ENCODE results near the gene PPP1R3D. TPM values are rescaled to one million over a fixed set of nuclear protein-coding genes. Genes with fewer than 3 reads are reported as not detected.
A peak's percentile ranks its signal among the peaks of the same experiment; 100 is the strongest.

The PPP1R3D gene
- total RNA-seq, 1 donor from 2014 or later, result 16.9 TPM

GRCh38 chr20:59948828-59949720, 9.0 kb upstream of the PPP1R3D start:
- DNase-seq (ENCODE audit: low spot score), result peak; percentile 28

GRCh38 chr20:59948212-59948611, 8.1 kb upstream of the PPP1R3D start:
- no peak for DNase-seq (ENCODE audit: low spot score)

- DNase-seq (ENCODE audit: low spot score), result no peak
These were observed 7.3 kb upstream of the PPP1R3D start for GRCh38 chr20:59947376-59947775.

- no peak for DNase-seq (ENCODE audit: low spot score)
These were observed 5.6 kb upstream of the PPP1R3D start for GRCh38 chr20:59945731-59946130.

- DNase-seq (ENCODE audit: low spot score), result no peak
These were observed 5.1 kb upstream of the PPP1R3D start for GRCh38 chr20:59945175-59945574.

GRCh38 chr20:59944726-59945125, 4.6 kb upstream of the PPP1R3D start:
- DNase-seq (ENCODE audit: low spot score), result no peak

- DNase-seq (ENCODE audit: low spot score), result no peak
These were observed 2.1 kb upstream of the PPP1R3D start for GRCh38 chr20:59942245-59942644.

- DNase-seq (ENCODE audit: low spot score), result no peak
These were observed 820 bp upstream of the PPP1R3D start for GRCh38 chr20:59940956-59941294.

- DNase-seq (ENCODE audit: low spot score), result no peak
These were observed 301 bp downstream of the PPP1R3D start for GRCh38 chr20:59939879-59940128.

GRCh38 chr20:59939052-59939878, 840 bp downstream of the PPP1R3D start:
- DNase-seq (ENCODE audit: low spot score), result no peak

- no peak for DNase-seq (ENCODE audit: low spot score)
These were observed 1.4 kb downstream of the PPP1R3D start for GRCh38 chr20:59938696-59939051.

- DNase-seq (ENCODE audit: low spot score), result no peak
These were observed 1.9 kb downstream of the PPP1R3D start for GRCh38 chr20:59938221-59938620.

GRCh38 chr20:59937150-59937549, 3.0 kb downstream of the PPP1R3D start:
- no peak for DNase-seq (ENCODE audit: low spot score)

GRCh38 chr20:59936409-59936808, 3.7 kb downstream of the PPP1R3D start:
- DNase-seq (ENCODE audit: low spot score), result no peak

- no peak for DNase-seq (ENCODE audit: low spot score)
These were observed 4.5 kb downstream of the PPP1R3D start for GRCh38 chr20:59935457-59936185.

- DNase-seq (ENCODE audit: low spot score), result peak; percentile 78
These were observed 6.1 kb downstream of the PPP1R3D start for GRCh38 chr20:59933849-59934585.

- DNase-seq (ENCODE audit: low spot score), result peak; percentile 64
These were observed 6.7 kb downstream of the PPP1R3D start, which contains the start of gene SYCP2 for GRCh38 chr20:59933296-59933848. SYCP2 (minus strand) TSS chr20:59933637; CDS start chr20:59922413, 11,224 bp downstream.

GRCh38 chr20:59932616-59933295, 7.3 kb downstream of the PPP1R3D start:
- no peak for DNase-seq (ENCODE audit: low spot score)

GRCh38 chr20:59931511-59932312, 8.4 kb downstream of the PPP1R3D start:
- no peak for DNase-seq (ENCODE audit: low spot score)

GRCh38 chr20:59925899-59926298, 14.2 kb downstream of the PPP1R3D start:
- no peak for DNase-seq (ENCODE audit: low spot score)

Data from mucosa of gallbladder (tissue), 1 donor.